HG03460 (cell line): ENCODE measurements around the gene MAP2K5.
A peak's percentile ranks its signal among the peaks of the same experiment; 100 is the strongest.

Source experiments
- ATAC-seq: cut with Tn5 transposase; IDR thresholded peaks from one replicate; pipeline ENCODE4 v1.9.1; 2021; ENCODE audit not compliant: unreplicated experiment

Gene MAP2K5

DNA sequence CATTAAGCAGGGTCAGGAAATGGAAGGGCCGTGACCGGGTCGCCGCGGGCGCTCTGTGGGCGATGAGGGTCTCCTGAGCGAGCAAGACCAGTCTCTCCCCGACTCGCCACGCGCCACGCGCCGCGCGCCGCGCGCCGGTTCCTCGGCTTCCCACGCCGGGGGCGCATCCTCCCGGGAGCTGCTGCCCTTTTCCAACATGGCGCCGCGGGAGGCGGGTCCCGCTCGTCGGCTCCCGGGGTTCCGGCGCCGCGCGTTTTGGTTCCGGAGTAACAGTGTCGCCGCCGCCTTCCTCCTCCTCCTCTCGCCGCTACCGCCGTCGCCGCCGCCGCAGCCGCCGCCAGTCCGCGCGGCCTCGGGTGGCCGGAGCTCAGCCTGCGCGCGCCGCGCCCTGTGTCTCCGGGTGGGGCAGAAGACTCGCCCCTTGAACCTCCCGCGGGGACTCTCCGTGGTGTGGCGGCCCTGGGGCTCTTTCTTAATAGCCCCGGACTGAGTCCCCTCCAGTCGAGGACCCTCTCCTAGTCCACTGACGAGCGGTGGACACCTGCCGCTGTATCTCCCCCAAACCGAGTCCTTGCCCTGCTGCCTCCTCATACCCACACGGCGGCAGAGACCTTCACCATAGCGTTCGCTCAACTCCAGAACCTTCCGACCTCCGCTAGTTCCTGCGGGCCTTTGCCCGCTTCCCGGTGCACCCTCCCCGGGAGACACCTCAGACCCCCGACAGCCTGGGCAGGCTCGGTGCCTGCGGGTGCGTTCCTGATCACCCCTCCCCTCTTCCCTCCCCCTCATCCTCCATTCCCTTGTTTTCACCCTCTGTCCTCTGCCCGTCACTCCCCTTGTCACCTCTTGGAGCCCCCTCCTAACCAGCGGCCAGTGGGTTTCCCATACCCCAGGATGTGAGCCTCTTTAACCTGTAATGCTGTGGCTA, at the start of gene MAP2K5:
Gene MAP2K5 (plus strand): TSS at position 284 of the 928 bp plus-strand sequence. CDS start 633 bp downstream, at position 917.
- peak; percentile 44 for ATAC-seq

DNA sequence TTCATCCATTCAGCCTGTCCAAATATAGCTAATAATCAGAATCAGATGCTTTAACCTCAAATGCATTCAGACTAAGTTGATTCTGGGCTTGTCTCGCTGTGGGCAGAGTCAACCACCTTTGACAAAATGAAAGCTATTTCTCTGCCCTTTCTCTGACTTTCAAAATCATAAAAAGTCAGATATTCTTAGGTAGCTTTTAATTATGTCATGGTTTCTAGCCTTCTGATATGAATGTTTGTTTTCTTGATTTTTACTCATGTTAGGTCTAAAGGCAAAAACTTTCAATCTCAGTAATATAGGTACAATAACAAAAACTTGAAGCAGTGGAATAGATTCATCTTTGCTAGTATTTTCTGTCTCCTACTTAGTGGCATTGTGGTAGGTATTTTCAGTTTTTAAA, 46.9 kb upstream of the MAP2K5 start:
- ATAC-seq: no peak

DNA sequence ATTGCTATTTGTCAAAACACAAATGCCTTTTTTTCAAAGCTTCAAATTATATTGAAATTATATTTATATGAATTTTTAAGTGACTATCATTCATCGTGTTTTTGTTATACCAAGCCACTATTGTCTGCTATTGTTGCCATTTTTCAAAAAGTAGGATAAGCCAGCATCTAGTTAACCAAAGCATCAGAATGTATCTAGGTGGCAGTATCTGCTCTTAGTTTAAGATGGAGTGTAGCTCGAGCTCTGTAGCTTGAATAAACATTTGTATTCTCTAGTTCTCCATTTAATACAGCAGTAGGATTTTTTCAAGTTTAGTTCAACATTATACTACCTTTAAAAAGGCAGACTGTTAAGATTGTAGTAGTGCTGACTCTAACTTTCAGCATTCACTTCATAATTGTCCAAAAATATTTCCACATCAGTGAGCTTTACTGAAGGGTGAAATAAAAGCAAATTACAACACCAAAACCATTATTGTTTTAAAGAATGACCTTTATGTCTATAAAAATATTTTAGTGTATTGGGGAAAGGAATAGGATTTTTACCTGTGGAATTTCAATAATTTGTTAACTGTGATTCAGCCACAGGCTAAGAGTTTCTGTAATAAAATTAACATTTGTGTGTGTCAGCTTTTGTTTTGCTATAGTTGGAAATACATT, 41.2 kb upstream of the MAP2K5 start:
- ATAC-seq: no peak

DNA sequence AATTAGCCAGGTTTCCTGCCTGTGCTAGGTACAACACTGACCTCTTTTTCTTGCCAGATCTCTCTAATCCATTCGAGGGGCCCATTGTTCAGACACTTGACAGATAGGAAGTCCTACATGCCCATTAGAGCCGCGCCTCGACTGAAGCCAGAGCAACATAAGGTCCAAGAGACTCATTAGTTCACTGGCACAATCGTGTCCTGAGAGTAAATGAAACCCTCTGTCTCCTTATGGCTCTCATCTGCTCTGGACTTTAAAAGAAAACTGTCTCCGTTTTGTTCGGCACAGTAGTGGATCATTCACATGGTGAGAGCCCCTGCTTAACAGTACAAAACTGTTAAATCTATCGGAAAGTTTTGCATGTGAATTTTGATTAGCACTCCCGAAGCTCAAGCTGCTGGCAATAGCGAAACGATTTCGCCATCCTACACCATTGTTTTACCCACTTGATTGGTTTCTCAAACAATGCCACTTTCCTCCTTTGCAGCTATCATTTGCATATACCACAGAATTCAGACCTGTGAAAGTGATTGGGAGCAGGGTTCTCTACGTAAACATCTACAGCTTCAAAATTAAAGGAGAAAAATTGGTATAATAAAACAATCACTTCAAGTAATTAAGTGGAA, 40.6 kb upstream of the MAP2K5 start:
- no peak for ATAC-seq

DNA sequence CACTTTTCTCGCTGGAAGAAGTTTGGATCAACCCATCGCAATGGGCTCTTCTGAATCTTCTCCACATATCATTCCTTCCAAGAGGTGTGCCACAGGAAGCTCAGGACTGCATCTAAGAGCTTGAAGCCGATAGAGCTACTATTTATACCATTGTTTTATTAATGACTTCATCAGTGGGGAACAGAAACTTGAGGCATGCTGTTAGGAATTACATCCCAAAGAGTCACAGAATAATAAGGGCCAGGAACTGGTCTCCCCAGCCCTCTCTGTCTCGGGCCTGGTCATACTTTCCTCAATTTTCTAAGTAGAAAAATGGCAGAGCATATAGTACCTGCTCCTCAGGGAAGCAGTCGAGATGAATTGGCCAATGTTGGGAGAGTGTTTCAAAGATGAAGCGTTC, 38.4 kb upstream of the MAP2K5 start:
- ATAC-seq: no peak

DNA sequence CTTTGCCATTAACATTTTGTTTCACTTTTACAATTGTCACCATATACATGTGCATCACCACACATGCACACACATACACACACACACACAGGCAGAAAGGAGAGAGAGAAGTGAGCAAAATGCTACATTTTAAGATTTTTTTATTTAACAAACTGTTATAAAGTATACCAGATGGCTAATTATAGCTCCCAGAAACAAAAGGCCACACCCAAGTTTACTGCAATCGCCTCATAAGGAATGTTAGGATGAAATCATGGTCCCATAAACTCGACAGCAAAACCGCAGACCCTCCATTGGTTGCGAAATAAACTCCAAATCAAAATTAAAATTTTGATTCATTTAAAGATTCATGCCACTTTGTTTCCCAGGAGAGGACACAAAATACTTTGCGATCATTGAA, 37.7 kb upstream of the MAP2K5 start:
- ATAC-seq: no peak

DNA sequence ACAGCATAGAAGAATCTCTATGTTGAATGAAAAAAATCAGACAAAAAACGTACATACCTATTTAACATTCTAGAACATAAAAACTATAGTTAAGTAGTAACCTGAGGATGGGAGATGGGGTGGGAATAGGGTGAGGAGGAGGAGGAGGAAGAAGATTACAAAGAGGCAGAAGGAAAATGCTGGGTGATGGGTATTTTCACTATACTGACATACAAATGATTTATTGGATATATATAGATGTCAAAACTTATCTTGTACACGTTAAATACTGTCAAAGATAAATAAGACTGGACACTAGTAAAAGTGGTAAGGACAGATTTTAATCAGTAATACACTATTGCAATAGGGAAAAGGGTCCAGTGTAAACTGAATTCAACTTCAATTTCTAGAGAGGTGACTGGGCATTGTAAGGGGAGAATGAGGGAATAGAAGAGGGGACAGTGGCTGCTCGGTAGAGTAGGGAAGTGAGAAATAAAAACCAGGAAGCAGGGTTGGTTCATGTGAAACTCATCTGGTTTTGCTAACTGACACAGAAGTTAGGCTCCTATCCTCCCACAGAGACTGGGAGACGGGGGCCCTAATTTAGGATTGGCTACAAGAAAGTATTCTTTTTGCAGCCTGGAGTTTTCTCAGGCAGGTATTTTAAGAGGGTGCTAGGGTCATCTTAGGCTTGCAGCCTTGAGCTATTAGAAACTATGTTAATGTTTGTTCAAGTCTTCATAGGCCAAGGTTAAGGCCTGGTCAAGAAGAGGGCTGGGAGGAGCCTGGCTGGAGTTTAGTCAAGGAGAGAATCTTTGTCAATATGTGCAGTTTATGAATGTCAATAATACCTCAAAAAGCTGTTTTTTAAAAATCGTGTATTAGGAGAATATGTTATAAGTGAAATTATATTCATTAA, 36.6 kb upstream of the MAP2K5 start:
- ATAC-seq: no peak

DNA sequence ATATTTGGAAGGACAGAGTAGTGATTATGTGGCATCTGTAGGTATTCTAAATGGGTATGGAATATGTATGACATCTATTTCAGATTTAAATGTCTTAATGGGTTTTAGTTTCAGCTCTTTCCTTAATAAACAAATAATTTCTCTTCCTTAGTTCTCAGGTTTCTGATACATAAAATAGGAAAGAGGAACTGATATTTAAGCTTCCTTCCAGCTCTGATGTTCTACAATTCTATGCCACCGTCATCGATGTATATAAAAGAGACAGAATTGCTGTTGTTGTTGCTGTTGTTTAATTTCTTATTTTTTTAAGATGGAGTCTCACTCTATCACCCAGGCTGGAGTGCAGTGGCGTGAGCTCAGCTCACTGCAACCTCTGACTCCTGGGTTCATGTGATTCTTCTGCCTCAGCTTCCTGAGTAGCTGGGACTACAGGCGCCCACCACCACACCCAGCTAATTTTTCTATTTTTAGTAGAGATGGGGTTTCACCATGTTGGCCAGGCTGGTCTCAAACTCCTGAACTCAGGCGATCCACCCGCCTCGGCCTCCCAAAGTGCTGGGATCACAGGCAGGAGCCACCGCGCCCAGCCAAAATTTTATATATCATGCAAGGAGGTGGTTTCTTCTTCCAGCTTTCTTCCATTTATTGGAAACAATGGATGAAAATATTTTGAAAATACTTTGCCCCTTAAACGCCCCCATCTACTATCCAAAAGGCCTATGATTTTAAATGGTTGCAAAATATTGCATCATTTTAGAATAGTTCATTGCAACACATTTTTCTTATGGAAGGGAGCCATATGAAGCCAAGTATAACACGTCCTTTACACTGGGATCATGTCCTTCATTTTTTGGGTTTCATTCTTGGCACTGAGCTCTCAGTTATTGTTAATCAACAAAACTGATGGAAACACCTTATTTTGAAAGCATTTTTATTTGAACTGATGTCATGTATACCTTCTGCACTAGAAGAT, 35.4 kb upstream of the MAP2K5 start:
- ATAC-seq: no peak

DNA sequence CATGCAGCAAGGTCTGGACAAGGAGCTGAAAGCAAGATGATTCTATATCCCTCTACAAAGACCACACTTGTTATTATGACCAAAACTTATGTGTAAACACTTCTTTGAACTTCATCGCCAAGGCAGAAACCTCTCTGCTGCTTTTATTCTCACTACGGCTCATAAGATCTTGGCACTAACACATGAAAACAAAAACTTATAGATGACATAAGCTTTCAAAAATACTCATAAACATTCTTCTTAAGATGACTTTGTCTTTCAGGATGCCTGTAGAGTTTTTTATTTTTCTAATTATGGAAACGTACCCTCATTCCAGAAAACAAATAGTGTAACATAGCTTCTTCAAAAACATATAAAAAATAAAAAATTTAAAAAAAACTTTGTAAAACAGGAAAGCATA, 34.1 kb upstream of the MAP2K5 start:
- ATAC-seq: no peak

DNA sequence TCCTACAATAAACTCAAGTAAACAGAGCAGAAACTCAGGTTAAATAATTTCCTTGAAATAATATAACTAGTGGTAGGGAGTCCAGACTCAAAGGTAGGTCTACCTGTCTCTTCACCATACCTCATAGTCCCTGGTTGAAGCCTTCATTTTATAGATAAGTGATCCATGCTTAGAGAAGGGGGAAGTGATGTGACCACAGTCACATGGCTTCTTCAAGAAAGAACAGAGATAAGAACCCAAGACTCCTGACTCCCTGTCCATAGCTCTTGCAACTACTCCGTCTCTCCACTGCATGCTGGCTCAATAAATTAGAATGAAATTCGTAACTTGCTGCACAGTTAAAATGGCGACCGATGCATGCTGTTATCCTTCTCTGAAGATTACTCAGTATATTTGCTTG, 32.6 kb upstream of the MAP2K5 start:
- no peak for ATAC-seq

DNA sequence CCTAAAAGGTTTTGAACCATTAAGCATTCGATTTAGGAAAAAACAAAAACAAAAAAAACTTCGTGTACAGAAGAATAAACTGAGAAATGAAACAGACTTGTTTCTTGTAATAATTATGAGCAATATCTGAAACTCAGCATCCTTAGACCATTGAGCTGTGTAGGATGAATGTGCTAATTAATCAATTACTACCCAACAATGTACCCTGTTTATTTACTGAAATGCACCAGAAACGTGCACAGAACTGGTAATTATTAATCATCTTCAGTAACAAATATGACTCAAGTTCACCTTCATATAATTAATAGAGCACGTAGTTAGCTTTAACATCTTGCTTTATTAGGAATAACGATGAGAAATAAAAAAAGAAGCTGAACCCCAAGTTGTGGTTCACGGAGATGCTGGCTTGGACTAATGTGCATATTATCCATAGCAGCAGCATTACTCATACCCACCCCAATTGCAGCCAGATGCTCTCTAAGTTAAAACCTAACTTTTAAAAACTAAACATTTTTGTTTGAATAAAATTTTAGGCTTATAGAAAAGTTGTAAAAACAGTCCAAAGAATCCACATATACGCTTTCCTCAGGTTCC, 31.8 kb upstream of the MAP2K5 start:
- no peak for ATAC-seq

DNA sequence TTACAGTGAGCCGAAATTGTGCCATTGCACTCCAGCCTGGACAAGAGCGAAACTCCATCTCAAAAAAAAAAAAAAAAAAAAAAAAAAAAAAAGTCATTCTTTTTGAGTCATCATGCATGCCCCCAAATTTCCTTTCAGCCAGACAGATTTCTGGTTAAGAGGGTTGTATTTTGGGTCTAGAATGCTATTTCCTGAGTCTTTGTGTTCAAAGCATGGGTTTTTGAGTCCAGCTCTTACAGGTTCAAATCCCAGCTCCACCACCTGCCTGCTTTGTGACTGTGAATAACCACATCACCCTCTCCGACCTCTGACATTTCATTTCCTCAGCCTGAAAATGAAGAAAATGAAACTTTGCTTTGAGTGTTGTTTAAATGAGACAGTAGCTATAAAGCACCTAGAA, 30.9 kb upstream of the MAP2K5 start:
- ATAC-seq: no peak

DNA sequence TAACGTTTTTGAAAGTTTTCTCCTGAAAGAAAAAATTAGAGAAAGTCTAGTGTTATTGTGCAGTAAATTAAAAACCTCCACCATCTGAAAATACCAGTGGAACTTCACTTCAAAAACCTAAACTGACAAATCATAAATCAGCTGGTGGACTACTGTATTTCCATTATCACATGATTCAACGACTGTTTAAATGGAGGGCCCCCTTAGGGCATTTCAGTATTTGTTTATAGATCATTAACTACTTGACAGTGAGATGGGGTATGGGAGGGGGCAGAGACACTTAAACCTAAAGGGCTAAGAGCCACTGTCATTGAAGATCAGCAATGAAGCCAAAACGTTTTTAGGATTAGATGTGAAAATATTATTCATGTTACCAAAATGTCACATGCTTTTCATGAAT, 30.4 kb upstream of the MAP2K5 start:
- no peak for ATAC-seq

DNA sequence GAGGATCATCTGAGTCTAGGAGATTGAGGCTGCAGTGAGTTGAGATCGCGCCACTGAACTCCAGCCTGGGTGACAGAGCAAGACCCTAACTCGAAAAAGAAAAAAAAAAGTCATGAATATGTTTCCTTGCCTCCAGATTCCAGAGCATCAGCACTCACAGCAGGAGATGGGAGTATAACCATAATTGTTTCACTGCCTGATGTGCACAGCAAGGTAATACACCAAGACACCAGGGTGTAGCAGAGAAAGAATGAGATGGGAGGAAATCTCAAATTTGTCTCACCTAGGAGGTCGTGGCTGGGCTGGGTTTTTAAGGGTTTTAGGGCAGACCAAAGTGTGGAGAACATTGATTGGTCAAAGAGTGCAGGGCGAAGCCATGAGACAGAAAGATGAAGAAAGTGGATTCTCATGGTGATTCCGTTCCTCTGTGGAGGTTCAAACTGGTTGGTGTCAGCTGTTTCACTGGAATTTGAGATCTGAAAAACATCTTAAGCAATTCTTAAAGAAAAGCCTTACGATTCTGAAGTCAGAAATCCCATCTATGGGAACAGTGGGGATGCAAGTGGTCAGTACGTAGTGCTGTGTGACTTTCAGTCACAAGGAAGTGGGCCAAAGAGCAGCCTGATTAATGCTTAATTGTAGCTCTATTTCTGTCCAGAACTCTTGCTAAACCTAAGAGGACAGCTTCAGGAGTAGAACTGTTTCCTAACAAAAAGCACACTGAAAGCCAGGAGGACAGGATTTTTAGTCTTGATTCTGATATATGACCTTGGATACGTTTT, 29.4 kb upstream of the MAP2K5 start:
- no peak for ATAC-seq

DNA sequence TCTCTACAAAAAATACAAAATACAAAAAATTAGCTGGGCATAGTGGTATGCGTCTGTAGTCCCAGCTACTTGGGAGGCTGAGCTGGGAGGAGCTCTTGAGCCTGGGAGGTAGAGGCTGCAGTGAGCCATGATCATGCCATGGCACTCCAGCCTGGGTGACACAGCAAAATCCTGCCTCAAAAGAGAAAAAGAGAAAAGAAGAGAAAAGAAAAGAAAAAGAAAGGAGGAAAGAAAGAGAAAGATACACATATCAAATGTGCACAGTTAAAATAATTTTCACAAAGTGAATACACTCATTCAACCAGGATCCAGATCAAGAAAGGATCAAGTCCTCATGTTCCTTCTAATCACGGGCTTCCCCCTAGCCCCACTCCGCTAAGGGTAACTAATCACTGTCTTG, 27.4 kb upstream of the MAP2K5 start:
- ATAC-seq: no peak

DNA sequence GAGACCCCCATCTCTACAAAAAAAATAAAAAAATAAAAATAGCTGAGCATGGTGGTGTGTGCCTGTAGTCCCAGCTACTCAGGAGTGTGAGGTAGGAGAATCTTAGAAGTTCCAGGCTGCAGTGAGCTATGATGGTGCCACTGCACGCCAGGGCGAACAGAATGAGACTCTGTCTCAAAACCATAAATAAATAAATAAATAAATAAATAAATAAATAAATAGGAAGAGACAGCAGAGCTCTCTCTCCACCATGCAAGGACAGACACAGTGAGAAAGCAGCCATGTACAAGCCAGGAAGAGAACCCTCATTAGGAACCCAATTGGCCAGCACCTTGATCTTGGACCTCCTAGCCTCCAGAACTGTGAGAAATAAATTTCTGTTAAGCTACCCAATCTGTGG, 26.9 kb upstream of the MAP2K5 start:
- ATAC-seq: no peak

DNA sequence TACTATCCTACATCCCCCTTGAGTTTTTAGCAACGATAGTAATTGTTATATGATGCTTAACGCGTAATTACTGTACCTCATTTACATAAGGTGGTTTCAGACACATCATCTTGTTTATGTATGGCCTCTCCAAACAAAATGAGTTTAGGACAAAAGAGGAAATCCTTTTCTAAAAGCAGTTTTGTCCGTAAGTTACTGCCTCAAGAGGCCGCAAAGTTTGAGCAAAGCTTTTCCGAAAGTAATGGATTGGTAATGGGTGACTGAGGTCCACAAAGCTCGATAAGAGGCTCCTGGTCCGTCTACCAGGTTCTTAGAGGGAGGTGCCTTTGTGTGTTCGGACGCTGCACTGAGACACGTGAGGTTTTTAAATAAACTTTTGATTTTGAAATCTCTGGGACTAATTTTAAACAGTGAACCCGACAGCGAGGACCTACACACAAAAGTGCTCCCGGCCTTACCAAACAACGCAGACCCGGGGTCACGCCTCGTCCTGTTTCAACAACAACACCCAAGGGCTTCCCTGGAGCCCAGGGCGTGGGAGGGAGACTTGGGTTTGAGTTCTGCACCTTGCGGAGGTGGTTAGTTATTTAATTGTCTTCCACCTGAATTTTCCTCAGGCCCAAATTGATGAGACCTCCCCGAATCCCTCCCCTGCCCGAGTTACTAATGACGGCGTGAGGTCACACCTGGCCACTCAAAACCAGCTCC, 22.0 kb upstream of the MAP2K5 start:
- peak; percentile 5 for ATAC-seq
